Measurements from ENCODE around the gene NFATC1. TPM values are rescaled to one million over a fixed set of nuclear protein-coding genes. Genes with fewer than 3 reads are reported as not detected.

NFATC1 gene
- total RNA-seq, 2 experiments from 2014 or later: 26.5 to 28.1 TPM

GRCh38 chr18:79546781-79547272 is 151.1 kb downstream of the NFATC1 start:
- DNase-seq: no peak
- Mint-ChIP-seq H3K27ac (no peak overlapping the region), H3K36me3 (ENCODE audit: low read depth) (no peaks in the 10 kb centered on the region), H3K4me3 (no peak overlapping the region), H3K4me1 (ENCODE audit: low read depth) (no peaks in the 10 kb centered on the region), H3K9me3 (ENCODE audit: insufficient read depth) (no peaks in the 10 kb centered on the region), H3K27me3 (ENCODE audit: low read depth) (no peaks in the 10 kb centered on the region)
- CTCF ChIA-PET: no interaction called here
- no peak for ATAC-seq
- POLR2A ChIA-PET: no interaction called here

GRCh38 chr18:79547413-79548076 is 151.8 kb downstream of the NFATC1 start:
- ATAC-seq: no peak
- ChIA-PET POLR2A (no interaction called here), CTCF (no interaction called here)
- Mint-ChIP-seq H3K4me1 (ENCODE audit: low read depth) (no peaks in the 10 kb centered on the region), H3K27ac (no peak overlapping the region), H3K4me3 (no peak overlapping the region), H3K27me3 (ENCODE audit: low read depth) (no peaks in the 10 kb centered on the region), H3K9me3 (ENCODE audit: insufficient read depth) (no peaks in the 10 kb centered on the region), H3K36me3 (ENCODE audit: low read depth) (no peaks in the 10 kb centered on the region)
- no peak for DNase-seq

- DNase-seq (no peak), ATAC-seq (no peak)
- Mint-ChIP-seq H3K27me3 (ENCODE audit: low read depth) (no peaks in the 10 kb centered on the region), H3K9me3 (ENCODE audit: insufficient read depth) (no peaks in the 10 kb centered on the region), H3K4me1 (ENCODE audit: low read depth) (no peaks in the 10 kb centered on the region), H3K27ac (no peak overlapping the region), H3K36me3 (ENCODE audit: low read depth) (no peaks in the 10 kb centered on the region), H3K4me3 (no peak overlapping the region)
- ChIA-PET POLR2A (no interaction called here), CTCF (no interaction called here)
These were observed 152.3 kb downstream of the NFATC1 start for GRCh38 chr18:79548077-79548450.

- Mint-ChIP-seq H3K27ac (no peak overlapping the region), H3K27me3 (ENCODE audit: low read depth) (no peaks in the 10 kb centered on the region), H3K9me3 (ENCODE audit: insufficient read depth) (no peaks in the 10 kb centered on the region), H3K4me3 (no peak overlapping the region), H3K4me1 (ENCODE audit: low read depth) (no peaks in the 10 kb centered on the region), H3K36me3 (ENCODE audit: low read depth) (no peaks in the 10 kb centered on the region)
- CTCF ChIA-PET: no interaction called here
- DNase-seq: no peak
- POLR2A ChIA-PET: no interaction called here
- ATAC-seq: no peak
These were observed 152.9 kb downstream of the NFATC1 start for GRCh38 chr18:79548621-79548985.

GRCh38 chr18:79548986-79549637 is 153.4 kb downstream of the NFATC1 start:
- DNase-seq (no peak), ATAC-seq (no peak)
- Mint-ChIP-seq H3K27me3 (ENCODE audit: low read depth) (no peaks in the 10 kb centered on the region), H3K4me3 (no peak overlapping the region), H3K9me3 (ENCODE audit: insufficient read depth) (no peaks in the 10 kb centered on the region), H3K4me1 (ENCODE audit: low read depth) (no peaks in the 10 kb centered on the region), H3K27ac (no peak overlapping the region), H3K36me3 (ENCODE audit: low read depth) (no peaks in the 10 kb centered on the region)
- ChIA-PET POLR2A (no interaction called here), CTCF (no interaction called here)

- Mint-ChIP-seq H3K36me3 (ENCODE audit: low read depth) (no peaks in the 10 kb centered on the region), H3K27ac (no peak overlapping the region), H3K4me1 (ENCODE audit: low read depth) (no peaks in the 10 kb centered on the region), H3K9me3 (ENCODE audit: insufficient read depth) (no peaks in the 10 kb centered on the region), H3K4me3 (no peak overlapping the region), H3K27me3 (ENCODE audit: low read depth) (no peaks in the 10 kb centered on the region)
- DNase-seq (no peak), ATAC-seq (no peak)
- ChIA-PET POLR2A (no interaction called here), CTCF (no interaction called here)
These were observed 153.9 kb downstream of the NFATC1 start for GRCh38 chr18:79549638-79550000.

- ATAC-seq (no peak), DNase-seq (no peak)
- Mint-ChIP-seq H3K27ac (no peak overlapping the region), H3K9me3 (ENCODE audit: insufficient read depth) (no peaks in the 10 kb centered on the region), H3K4me3 (no peak overlapping the region), H3K27me3 (ENCODE audit: low read depth) (no peaks in the 10 kb centered on the region), H3K4me1 (ENCODE audit: low read depth) (no peaks in the 10 kb centered on the region), H3K36me3 (ENCODE audit: low read depth) (no peaks in the 10 kb centered on the region)
- CTCF ChIA-PET: no interaction called here
- POLR2A ChIA-PET: no interaction called here
These were observed 156.5 kb downstream of the NFATC1 start for GRCh38 chr18:79552140-79552631.

GRCh38 chr18:79552696-79553095 is 157.0 kb downstream of the NFATC1 start:
- Mint-ChIP-seq H3K9me3 (ENCODE audit: insufficient read depth) (no peaks in the 10 kb centered on the region), H3K27me3 (ENCODE audit: low read depth) (no peaks in the 10 kb centered on the region), H3K36me3 (ENCODE audit: low read depth) (no peaks in the 10 kb centered on the region), H3K4me1 (ENCODE audit: low read depth) (no peaks in the 10 kb centered on the region), H3K4me3 (no peak overlapping the region), H3K27ac (no peak overlapping the region)
- ChIA-PET POLR2A (no interaction called here), CTCF (no interaction called here)
- ATAC-seq (no peak), DNase-seq (no peak)

- DNase-seq (no peak), ATAC-seq (no peak)
- Mint-ChIP-seq H3K4me1 (ENCODE audit: low read depth) (no peaks in the 10 kb centered on the region), H3K27ac (no peak overlapping the region), H3K36me3 (ENCODE audit: low read depth) (no peaks in the 10 kb centered on the region), H3K4me3 (no peak overlapping the region), H3K27me3 (ENCODE audit: low read depth) (no peaks in the 10 kb centered on the region), H3K9me3 (ENCODE audit: insufficient read depth) (no peaks in the 10 kb centered on the region)
- POLR2A ChIA-PET: no interaction called here
- CTCF ChIA-PET: no interaction called here
These were observed 157.4 kb downstream of the NFATC1 start for GRCh38 chr18:79553154-79553553.

- no peaks in the 10 kb centered on the region for H3K36me3 Mint-ChIP-seq (ENCODE audit: low read depth)
- no peaks in the 10 kb centered on the region for H3K9me3 Mint-ChIP-seq (ENCODE audit: insufficient read depth)
- H3K4me3 Mint-ChIP-seq: no peak overlapping the region
- CTCF ChIA-PET: no interaction called here
- POLR2A ChIA-PET: no interaction called here
- H3K4me1 Mint-ChIP-seq (ENCODE audit: low read depth): no peaks in the 10 kb centered on the region
- DNase-seq (no peak), ATAC-seq (no peak)
- H3K27me3 Mint-ChIP-seq (ENCODE audit: low read depth): no peaks in the 10 kb centered on the region
- H3K27ac Mint-ChIP-seq: no peak overlapping the region
These were observed 158.0 kb downstream of the NFATC1 start for GRCh38 chr18:79553696-79554095.

GRCh38 chr18:79554321-79554720 is 158.6 kb downstream of the NFATC1 start:
- no peaks in the 10 kb centered on the region for H3K4me1 Mint-ChIP-seq (ENCODE audit: low read depth)
- POLR2A ChIA-PET: no interaction called here
- no peak overlapping the region for H3K4me3 Mint-ChIP-seq
- H3K27ac Mint-ChIP-seq: no peak overlapping the region
- no peaks in the 10 kb centered on the region for H3K27me3 Mint-ChIP-seq (ENCODE audit: low read depth)
- no peak for DNase-seq
- no peaks in the 10 kb centered on the region for H3K36me3 Mint-ChIP-seq (ENCODE audit: low read depth)
- CTCF ChIA-PET: no interaction called here
- ATAC-seq: no peak
- no peaks in the 10 kb centered on the region for H3K9me3 Mint-ChIP-seq (ENCODE audit: insufficient read depth)

- no peak for ATAC-seq
These were observed 159.4 kb downstream of the NFATC1 start for GRCh38 chr18:79554945-79555645.

More at GRCh38 chr18:79554945-79555645, 159.4 kb downstream of the NFATC1 start:
- no peak overlapping the region for H3K27ac Mint-ChIP-seq
- H3K4me3 Mint-ChIP-seq: no peak overlapping the region
- CTCF ChIA-PET: no interaction called here
- no peaks in the 10 kb centered on the region for H3K27me3 Mint-ChIP-seq (ENCODE audit: low read depth)
- POLR2A ChIA-PET: no interaction called here
- H3K9me3 Mint-ChIP-seq (ENCODE audit: insufficient read depth): no peaks in the 10 kb centered on the region
- H3K36me3 Mint-ChIP-seq (ENCODE audit: low read depth): no peaks in the 10 kb centered on the region
- DNase-seq: no peak
- no peaks in the 10 kb centered on the region for H3K4me1 Mint-ChIP-seq (ENCODE audit: low read depth)

Data from activated CD8-positive, alpha-beta T cell treated with anti-CD3 and anti-CD28 coated beads, Interleukin-2, amount 10 ng/mL, durations not matched to agents 7 days and 5 days (primary cell).